ENCODE measurements around the gene ADI1.
A peak's percentile ranks its signal among the peaks of the same experiment; 100 is the strongest.

ADI1 gene

DNA sequence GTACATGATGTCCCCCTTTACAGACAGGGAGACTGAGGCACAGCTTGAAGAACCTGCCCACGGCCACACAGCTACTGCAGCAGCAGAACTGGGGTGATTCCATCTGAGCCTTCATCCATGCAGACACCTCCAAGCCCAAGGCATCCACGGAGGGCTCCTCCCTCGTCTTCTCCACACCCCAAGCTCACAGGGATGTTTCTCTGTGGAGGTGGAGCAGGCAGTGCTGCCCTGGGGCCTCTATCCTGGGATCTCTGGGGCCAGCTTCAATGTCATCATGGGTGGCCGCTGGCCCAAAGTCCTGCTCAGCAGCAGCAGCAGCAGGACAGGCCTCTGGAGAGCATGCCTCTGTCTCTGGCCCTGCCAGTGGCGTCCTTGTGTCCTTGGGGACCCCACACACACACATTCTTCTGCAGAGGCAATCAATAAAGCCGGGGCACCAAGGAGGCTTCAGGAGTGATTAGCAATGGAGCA lies 31.2 kb downstream of the ADI1 start:
- Histone ChIP-seq H3K18ac (ENCODE audit: low read length) (no peak overlapping the region), H3K4me1 (ENCODE audit: control insufficient read depth in 2 of 2, insufficient read depth in 1 of 2, low read depth in 1 of 2, low read length in 2 of 2) (peaks cover 3 to 4% of the 10 kb centered on the region in 2 donors), H3K27me3 (ENCODE audit: control insufficient read depth in 3 of 3, insufficient read depth in 3 of 3, low read depth in 1 of 3, low read length in 3 of 3) (no peaks in the 10 kb centered on the region), H2AFZ (ENCODE audit: low read length) (no peak overlapping the region), H2BK120ac (ENCODE audit: low read depth, low read length) (no peak overlapping the region), H4K8ac (ENCODE audit: low read depth, low read length) (no peak overlapping the region), H4K91ac (ENCODE audit: low read depth, low read length, poor library complexity) (no peak overlapping the region), H3K14ac (ENCODE audit: low read length) (no peak overlapping the region), H3K4me2 (ENCODE audit: insufficient read depth, low read length, poor library complexity, severe bottlenecking) (no peak overlapping the region), H3K27ac (replicated peaks; ENCODE audit: low read length) (no peak overlapping the region), H2BK12ac (ENCODE audit: low read length) (no peak overlapping the region), H2BK15ac (ENCODE audit: low read length) (no peak overlapping the region), H2AK5ac (ENCODE audit: low read depth, low read length) (no peak overlapping the region), H3K36me3 (replicated peaks in 1 of 2; ENCODE audit: control insufficient read depth in 2 of 2, insufficient read depth in 2 of 2, low read length in 2 of 2) (peaks cover 1 to 12% of the 10 kb centered on the region in 2 donors), H3K79me1 (ENCODE audit: low read depth, low read length) (no peaks in the 10 kb centered on the region), H3K23ac (ENCODE audit: low read depth, low read length, poor library complexity) (peak overlapping the region; percentile 49), H2BK5ac (ENCODE audit: low read length) (no peak overlapping the region), H3K9ac (ENCODE audit: low read depth, low read length, poor library complexity) (no peak overlapping the region), H3K9me3 (replicated peaks in 1 of 2; ENCODE audit: control insufficient read depth in 2 of 2, insufficient read depth in 1 of 2, low read depth in 1 of 2, low read length in 2 of 2) (peaks cover 0 to 14% of the 10 kb centered on the region in 2 donors), H3K4me3 (ENCODE audit: low read length in 2 of 2) (no peak overlapping the region), H3K4ac (ENCODE audit: low read length) (no peak overlapping the region)
- no CpG with 5 or more reads among the region's 6 CpGs for WGBS, 2 donors (ENCODE audit: extremely low coverage in 2 of 2, insufficient read length in 2 of 2, insufficient replicate concordance in 1 of 2)
- no peak for DNase-seq (ENCODE audit: low spot score)

DNA sequence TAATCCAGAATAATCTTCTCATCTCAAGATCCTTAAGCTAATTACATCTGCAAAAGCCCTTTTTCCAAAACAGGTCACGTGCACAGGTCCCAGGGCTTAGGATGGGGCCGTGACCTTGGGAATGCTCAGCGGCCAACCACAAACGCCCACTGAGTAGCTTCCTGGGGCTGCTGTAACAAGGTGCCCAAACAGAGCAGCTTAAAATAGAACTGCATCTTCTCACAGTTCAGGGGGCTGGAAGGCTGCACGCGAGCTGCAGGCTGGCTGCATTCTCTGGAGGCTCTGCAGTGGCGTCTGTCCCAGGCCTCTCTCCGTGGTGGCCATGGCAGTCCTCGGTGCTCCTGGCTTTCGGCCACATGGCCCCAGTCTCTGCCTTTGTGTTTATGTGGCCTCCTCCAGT lies 31.9 kb downstream of the ADI1 start:
- H3K9me3 ChIP-seq (replicated peaks in 1 of 2; ENCODE audit: control insufficient read depth in 2 of 2, insufficient read depth in 1 of 2, low read depth in 1 of 2, low read length in 2 of 2) = peaks cover 0 to 14% of the 10 kb centered on the region in 2 donors
- no peak overlapping the region for H2BK120ac ChIP-seq (ENCODE audit: low read depth, low read length)
- H3K4me2 ChIP-seq (ENCODE audit: insufficient read depth, low read length, poor library complexity, severe bottlenecking) = no peak overlapping the region
- WGBS, 2 donors (ENCODE audit: extremely low coverage in 2 of 2, insufficient read length in 2 of 2, insufficient replicate concordance in 1 of 2) = no CpG with 5 or more reads among the region's 10 CpGs
- no peak overlapping the region for H3K4ac ChIP-seq (ENCODE audit: low read length)
- no peak for DNase-seq (ENCODE audit: low spot score)
- no peak overlapping the region for H3K9ac ChIP-seq (ENCODE audit: low read depth, low read length, poor library complexity)
- H3K18ac ChIP-seq (ENCODE audit: low read length) = peak overlapping the region; percentile 41
- H4K8ac ChIP-seq (ENCODE audit: low read depth, low read length) = no peak overlapping the region
- no peak overlapping the region for H2BK15ac ChIP-seq (ENCODE audit: low read length)
- peaks cover 1 to 15% of the 10 kb centered on the region in 2 donors for H3K36me3 ChIP-seq (replicated peaks in 1 of 2; ENCODE audit: control insufficient read depth in 2 of 2, insufficient read depth in 2 of 2, low read length in 2 of 2)
- H2BK12ac ChIP-seq (ENCODE audit: low read length) = no peak overlapping the region
- no peak overlapping the region for H2BK5ac ChIP-seq (ENCODE audit: low read length)
- H3K27ac ChIP-seq (replicated peaks; ENCODE audit: low read length) = no peak overlapping the region
- H2AK5ac ChIP-seq (ENCODE audit: low read depth, low read length) = no peak overlapping the region
- no peaks in the 10 kb centered on the region for H3K79me1 ChIP-seq (ENCODE audit: low read depth, low read length)
- peaks cover 3 to 4% of the 10 kb centered on the region in 2 donors for H3K4me1 ChIP-seq (ENCODE audit: control insufficient read depth in 2 of 2, insufficient read depth in 1 of 2, low read depth in 1 of 2, low read length in 2 of 2)
- H3K14ac ChIP-seq (ENCODE audit: low read length) = no peak overlapping the region
- H4K91ac ChIP-seq (ENCODE audit: low read depth, low read length, poor library complexity) = no peak overlapping the region
- H3K23ac ChIP-seq (ENCODE audit: low read depth, low read length, poor library complexity) = no peak overlapping the region
- H2AFZ ChIP-seq (ENCODE audit: low read length) = no peak overlapping the region
- H3K27me3 ChIP-seq (ENCODE audit: control insufficient read depth in 3 of 3, insufficient read depth in 3 of 3, low read depth in 1 of 3, low read length in 3 of 3) = no peaks in the 10 kb centered on the region
- no peak overlapping the region for H3K4me3 ChIP-seq (ENCODE audit: low read length in 2 of 2)

DNA sequence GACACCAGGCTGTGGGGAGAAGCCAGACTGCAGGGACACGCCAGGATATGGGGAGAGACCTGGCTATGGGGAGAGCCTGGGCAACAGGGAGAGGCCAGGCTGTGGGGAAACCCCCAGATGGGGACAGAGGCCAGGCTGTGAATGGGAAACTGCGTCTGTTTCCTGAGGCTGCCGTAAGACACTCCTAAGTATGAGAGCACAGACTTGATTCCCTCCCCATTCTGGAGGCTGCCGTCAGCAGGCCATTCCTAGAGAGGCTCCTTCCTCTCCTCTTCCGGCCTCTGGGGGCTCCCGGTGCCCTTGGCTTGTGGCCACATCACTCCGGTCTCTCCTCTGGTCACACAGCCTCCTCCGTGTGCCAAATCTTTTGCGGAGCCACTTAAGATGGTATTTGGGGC lies 32.3 kb downstream of the ADI1 start:
- no peak for DNase-seq (ENCODE audit: low spot score)
- Histone ChIP-seq H3K23ac (ENCODE audit: low read depth, low read length, poor library complexity) (no peak overlapping the region), H3K9me3 (replicated peaks in 1 of 2; ENCODE audit: control insufficient read depth in 2 of 2, insufficient read depth in 1 of 2, low read depth in 1 of 2, low read length in 2 of 2) (peaks cover 0 to 18% of the 10 kb centered on the region in 2 donors), H2BK15ac (ENCODE audit: low read length) (no peak overlapping the region), H3K79me1 (ENCODE audit: low read depth, low read length) (no peaks in the 10 kb centered on the region), H3K4me1 (ENCODE audit: control insufficient read depth in 2 of 2, insufficient read depth in 1 of 2, low read depth in 1 of 2, low read length in 2 of 2) (peaks cover 3 to 4% of the 10 kb centered on the region in 2 donors), H4K8ac (ENCODE audit: low read depth, low read length) (no peak overlapping the region), H3K9ac (ENCODE audit: low read depth, low read length, poor library complexity) (no peak overlapping the region), H2AK5ac (ENCODE audit: low read depth, low read length) (peak overlapping the region; percentile 34), H4K91ac (ENCODE audit: low read depth, low read length, poor library complexity) (no peak overlapping the region), H2BK12ac (ENCODE audit: low read length) (no peak overlapping the region), H3K4ac (ENCODE audit: low read length) (no peak overlapping the region), H2BK5ac (ENCODE audit: low read length) (peak overlapping the region; percentile 67), H3K27me3 (ENCODE audit: control insufficient read depth in 3 of 3, insufficient read depth in 3 of 3, low read depth in 1 of 3, low read length in 3 of 3) (no peaks in the 10 kb centered on the region), H3K4me3 (ENCODE audit: low read length in 2 of 2) (no peak overlapping the region), H3K36me3 (replicated peaks in 1 of 2; ENCODE audit: control insufficient read depth in 2 of 2, insufficient read depth in 2 of 2, low read length in 2 of 2) (peaks cover 1 to 18% of the 10 kb centered on the region in 2 donors), H3K4me2 (ENCODE audit: insufficient read depth, low read length, poor library complexity, severe bottlenecking) (no peak overlapping the region), H3K18ac (ENCODE audit: low read length) (peak overlapping the region; percentile 69), H3K27ac (replicated peaks; ENCODE audit: low read length) (no peak overlapping the region), H2AFZ (ENCODE audit: low read length) (no peak overlapping the region), H3K14ac (ENCODE audit: low read length) (no peak overlapping the region), H2BK120ac (ENCODE audit: low read depth, low read length) (no peak overlapping the region)
- no CpG with 5 or more reads among the region's 9 CpGs for WGBS, 2 donors (ENCODE audit: extremely low coverage in 2 of 2, insufficient read length in 2 of 2, insufficient replicate concordance in 1 of 2)

DNA sequence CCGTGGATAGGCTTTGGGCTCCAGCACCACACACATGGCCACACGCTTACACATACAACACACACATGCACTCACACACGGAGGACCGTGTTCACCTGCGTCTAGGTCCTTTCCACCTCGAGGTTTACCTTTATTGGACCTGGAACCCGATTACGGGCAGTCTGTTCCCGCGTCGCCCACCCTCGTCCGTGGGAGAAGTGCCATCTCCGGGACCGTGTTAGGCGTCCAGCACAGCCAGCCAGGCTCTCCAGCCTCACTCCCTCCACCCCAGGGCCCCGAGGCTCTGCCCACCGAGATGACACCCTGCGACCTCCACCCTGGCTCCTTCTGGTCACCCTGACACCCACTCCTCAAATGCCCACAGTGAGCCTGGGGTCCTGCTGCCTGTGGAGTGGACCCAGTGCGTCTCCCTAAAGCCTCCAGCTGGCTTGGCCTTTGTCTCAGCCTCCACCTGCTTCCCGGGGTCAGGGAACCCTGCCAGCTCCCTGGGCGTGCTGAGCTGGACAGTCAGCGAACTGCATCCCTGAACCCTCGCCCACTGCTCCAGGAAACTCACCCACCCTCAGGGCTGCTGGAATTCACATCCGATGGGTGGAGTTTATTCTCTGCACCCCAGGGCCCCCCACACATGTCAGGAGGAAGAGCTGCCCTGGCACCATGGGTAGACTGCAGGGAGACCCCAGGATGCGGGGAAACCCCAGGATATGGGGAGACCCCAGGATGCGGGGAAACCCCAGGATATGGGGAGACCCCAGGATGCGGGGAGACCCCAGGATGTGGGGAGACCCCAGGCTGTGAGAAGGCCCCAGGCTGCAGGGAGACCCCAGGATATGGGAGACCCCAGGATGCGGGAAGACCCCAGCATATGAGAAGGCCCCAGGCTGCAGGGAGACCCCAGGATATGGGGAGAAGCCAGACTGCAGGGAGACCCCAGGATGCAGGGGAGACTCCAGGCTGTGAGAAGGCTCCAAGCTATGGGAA lies 33.0 kb downstream of the ADI1 start:
- Histone ChIP-seq H3K4ac (ENCODE audit: low read length) (no peak overlapping the region), H2BK5ac (ENCODE audit: low read length) (peak overlapping the region; percentile 67), H3K4me3 (ENCODE audit: low read length in 2 of 2) (no peak overlapping the region), H3K18ac (ENCODE audit: low read length) (peak overlapping the region; percentile 69), H2AFZ (ENCODE audit: low read length) (no peak overlapping the region), H3K4me1 (ENCODE audit: control insufficient read depth in 2 of 2, insufficient read depth in 1 of 2, low read depth in 1 of 2, low read length in 2 of 2) (peaks cover 3 to 4% of the 10 kb centered on the region in 2 donors), H3K9ac (ENCODE audit: low read depth, low read length, poor library complexity) (no peak overlapping the region), H4K91ac (ENCODE audit: low read depth, low read length, poor library complexity) (no peak overlapping the region), H3K9me3 (replicated peaks in 1 of 2; ENCODE audit: control insufficient read depth in 2 of 2, insufficient read depth in 1 of 2, low read depth in 1 of 2, low read length in 2 of 2) (peaks cover 0 to 21% of the 10 kb centered on the region in 2 donors), H2BK120ac (ENCODE audit: low read depth, low read length) (no peak overlapping the region), H3K27ac (replicated peaks; ENCODE audit: low read length) (no peak overlapping the region), H2AK5ac (ENCODE audit: low read depth, low read length) (peak overlapping the region; percentile 34), H3K27me3 (ENCODE audit: control insufficient read depth in 3 of 3, insufficient read depth in 3 of 3, low read depth in 1 of 3, low read length in 3 of 3) (no peaks in the 10 kb centered on the region), H2BK15ac (ENCODE audit: low read length) (no peak overlapping the region), H3K36me3 (replicated peaks in 1 of 2; ENCODE audit: control insufficient read depth in 2 of 2, insufficient read depth in 2 of 2, low read length in 2 of 2) (peaks cover 1 to 24% of the 10 kb centered on the region in 2 donors), H3K79me1 (ENCODE audit: low read depth, low read length) (peaks cover 2% of the 10 kb centered on the region), H3K14ac (ENCODE audit: low read length) (no peak overlapping the region), H4K8ac (ENCODE audit: low read depth, low read length) (no peak overlapping the region), H3K4me2 (ENCODE audit: insufficient read depth, low read length, poor library complexity, severe bottlenecking) (no peak overlapping the region), H3K23ac (ENCODE audit: low read depth, low read length, poor library complexity) (peak overlapping the region; percentile 52), H2BK12ac (ENCODE audit: low read length) (no peak overlapping the region)
- DNase-seq (ENCODE audit: low spot score) = no peak
- no CpG with 5 or more reads among the region's 29 CpGs for WGBS, 2 donors (ENCODE audit: extremely low coverage in 2 of 2, insufficient read length in 2 of 2, insufficient replicate concordance in 1 of 2)

All from neuronal stem cell (in vitro differentiated cells).